Lung (tissue), 12 donors: ENCODE measurements around the gene CD163L1. TPM values are rescaled to one million over a fixed set of nuclear protein-coding genes. Genes with fewer than 3 reads are reported as not detected.

ENCODE experiments used
- ATAC-seq: fragments of 200-7000 bp; cut with Tn5 transposase; one replicate; pipeline ENCODE4 v1.9.1; 2020; ENCODE audit warnings: moderate number of reproducible peaks; ENCODE audit not compliant: insufficient read depth, low FRiP score
- DNase-seq, 3 donors: peaks; one replicate each; pipeline ENCODE4 v3.0.0-alpha.2; 2013 to 2017
- H3K27ac ChIP-seq, 2 donors: one replicate each; pipeline ENCODE4 v1.5.1; 2013; ENCODE audit warnings: mild to moderate bottlenecking in 2 of 2, moderate library complexity in 2 of 2, control low read depth in 1 of 2, inconsistent platforms in 1 of 2, low read depth in 1 of 2, low read length in 1 of 2
- H3K27me3 ChIP-seq, 3 donors: one replicate each; pipeline ENCODE4 v1.5.1; 2013; ENCODE audit warnings: low read length in 2 of 3; ENCODE audit not compliant: control insufficient read depth in 3 of 3, insufficient read depth in 3 of 3
- H3K36me3 ChIP-seq, 4 donors: one replicate each; pipeline ENCODE4 v1.5.1; 2013; ENCODE audit warnings: low read length in 4 of 4, mild to moderate bottlenecking in 1 of 4, moderate library complexity in 1 of 4; ENCODE audit not compliant: control insufficient read depth in 4 of 4, insufficient read depth in 4 of 4
- H3K4me1 ChIP-seq, 5 donors: one replicate each; pipeline ENCODE4 v1.5.1; 2013; ENCODE audit warnings: low read length in 5 of 5, mild to moderate bottlenecking in 2 of 5, moderate library complexity in 1 of 5; ENCODE audit not compliant: control insufficient read depth in 5 of 5, insufficient read depth in 5 of 5
- H3K4me3 ChIP-seq: one replicate; pipeline ENCODE4 v1.5.1; 2013; ENCODE audit warnings: mild to moderate bottlenecking, control low read depth, moderate library complexity
- H3K9ac ChIP-seq, 2 donors: one replicate each; pipeline ENCODE4 v1.5.1; 2013; ENCODE audit warnings: low read length in 2 of 2, control low read depth in 1 of 2; ENCODE audit not compliant: insufficient read depth in 1 of 2
- H3K9me3 ChIP-seq, 4 donors: one replicate each; pipeline ENCODE4 v1.5.1; 2013; ENCODE audit warnings: low read length in 3 of 4, mild to moderate bottlenecking in 1 of 4, moderate library complexity in 1 of 4; ENCODE audit not compliant: control insufficient read depth in 4 of 4, insufficient read depth in 3 of 4
- CTCF ChIP-seq: IDR thresholded peaks from 2 replicates; pipeline ENCODE4 v1.5.1; 2012; ENCODE audit warnings: mild to moderate bottlenecking; ENCODE audit errors: control extremely low read depth, extremely low read depth
- WGBS, 2 donors: extraction: QIAGEN DNeasy Blood & Tissue Kit; methylation state at CpG; one replicate each; pipeline ENCODE4 v1.1.7; 2013; 5-methylcytosine and 5-hydroxymethylcytosine counted together
- polyA plus RNA-seq, 2 donors: library from polyadenylated mRNA; stranded (reverse); fragments of 200-250 nt; gene quantifications; one replicate each; pipeline ENCODE4 v1.2.1, GENCODE V29; 2013
- total RNA-seq, 2 donors: library from RNA; depleted of rRNA in 1 of 2; stranded (reverse); fragments of >200 nt in 1 of 2; gene quantifications; one replicate each; pipeline ENCODE4 v1.2.1, GENCODE V29; 2014 to 2021
- donor health status: control.
- donor health status: control.
- donor health status: Bipolar disorder and iron deficiency.
- donor health status: healthy.
- donor health status: DM: yes; HTN: yes; CAD: no.

The CD163L1 gene
- total and polyA plus RNA-seq, 4 donors = 2.1 to 22.0 (median 3.3) TPM

- no peak for TF ChIP-seq CTCF
- H3K27me3 ChIP-seq = no peaks in the 10 kb centered on the region
These were observed 6.7 kb upstream of the CD163L1 start for GRCh38 chr12:7450667-7451066.

GRCh38 chr12:7448099-7448498 lies 4.1 kb upstream of the CD163L1 start:
- Histone ChIP-seq H3K9ac (no peak overlapping the region), H3K36me3 (no peaks in the 10 kb centered on the region), H3K9me3 (peaks cover 0 to 1% (median 0%) of the 10 kb centered on the region in 4 donors), H3K4me1 (no peaks in the 10 kb centered on the region), H3K4me3 (no peak overlapping the region), H3K27ac (no peak overlapping the region), H3K27me3 (no peaks in the 10 kb centered on the region)
- ATAC-seq = no peak
- no peak for TF ChIP-seq CTCF
- 85 to 86% methylated on average over 1 of the region's 1 CpG for WGBS, 2 donors
- no peak for DNase-seq

More at GRCh38 chr12:7450667-7451066, 6.7 kb upstream of the CD163L1 start:
- Histone ChIP-seq H3K36me3 (no peaks in the 10 kb centered on the region), H3K27ac (no peak overlapping the region), H3K4me3 (no peak overlapping the region), H3K4me1 (no peaks in the 10 kb centered on the region), H3K9ac (no peak overlapping the region), H3K9me3 (peaks cover 0 to 2% (median 0%) of the 10 kb centered on the region in 4 donors)
- WGBS, 2 donors = 81 to 84% methylated on average over 7 of the region's 7 CpGs
- no peak for ATAC-seq
- DNase-seq = no peak

GRCh38 chr12:7444537-7444936 lies 584 bp upstream of the CD163L1 start:
- Histone ChIP-seq H3K9ac (no peak overlapping the region), H3K36me3 (no peaks in the 10 kb centered on the region), H3K4me3 (no peak overlapping the region), H3K27ac (no peak overlapping the region), H3K4me1 (peaks cover 0 to 5% (median 0%) of the 10 kb centered on the region in 5 donors), H3K27me3 (no peaks in the 10 kb centered on the region), H3K9me3 (peaks cover 0 to 7% (median 0%) of the 10 kb centered on the region in 4 donors)
- ATAC-seq (no peak), DNase-seq (no peak)
- TF ChIP-seq CTCF = no peak
- WGBS, 2 donors = 75 to 87% methylated on average over 4 of the region's 4 CpGs

GRCh38 chr12:7441216-7441615 lies 2.7 kb downstream of the CD163L1 start:
- H3K27me3 ChIP-seq = no peaks in the 10 kb centered on the region
- no peak for DNase-seq
- no peak for ATAC-seq
- no peak overlapping the region for H3K27ac ChIP-seq
- no peak overlapping the region for H3K9ac ChIP-seq
- H3K4me3 ChIP-seq = no peak overlapping the region
- WGBS, 2 donors = 97% methylated on average over 1 of the region's 1 CpG
- TF ChIP-seq CTCF = no peak
- H3K9me3 ChIP-seq = peaks cover 0 to 7% (median 0%) of the 10 kb centered on the region in 4 donors
- no peaks in the 10 kb centered on the region for H3K36me3 ChIP-seq
- peaks cover 0 to 5% (median 0%) of the 10 kb centered on the region in 5 donors for H3K4me1 ChIP-seq
